Stimulated activated CD8-positive, alpha-beta memory T cell treated with anti-CD3 and anti-CD28 coated beads, Interleukin-7, amount 100 ng/mL, for 24 hours (primary cell): ENCODE measurements around the gene TMEM126A.
"Not testable (repeated sequence)": the region's sequence is repeated elsewhere in the genome, so short reads cannot be mapped to it uniquely, and the experiment has no call there.

Source experiments
- DNase-seq: peaks from one replicate; pipeline ENCODE4 v3.0.0-alpha.2; 2020; ENCODE audit warnings: low read depth

The TMEM126A gene

DNA sequence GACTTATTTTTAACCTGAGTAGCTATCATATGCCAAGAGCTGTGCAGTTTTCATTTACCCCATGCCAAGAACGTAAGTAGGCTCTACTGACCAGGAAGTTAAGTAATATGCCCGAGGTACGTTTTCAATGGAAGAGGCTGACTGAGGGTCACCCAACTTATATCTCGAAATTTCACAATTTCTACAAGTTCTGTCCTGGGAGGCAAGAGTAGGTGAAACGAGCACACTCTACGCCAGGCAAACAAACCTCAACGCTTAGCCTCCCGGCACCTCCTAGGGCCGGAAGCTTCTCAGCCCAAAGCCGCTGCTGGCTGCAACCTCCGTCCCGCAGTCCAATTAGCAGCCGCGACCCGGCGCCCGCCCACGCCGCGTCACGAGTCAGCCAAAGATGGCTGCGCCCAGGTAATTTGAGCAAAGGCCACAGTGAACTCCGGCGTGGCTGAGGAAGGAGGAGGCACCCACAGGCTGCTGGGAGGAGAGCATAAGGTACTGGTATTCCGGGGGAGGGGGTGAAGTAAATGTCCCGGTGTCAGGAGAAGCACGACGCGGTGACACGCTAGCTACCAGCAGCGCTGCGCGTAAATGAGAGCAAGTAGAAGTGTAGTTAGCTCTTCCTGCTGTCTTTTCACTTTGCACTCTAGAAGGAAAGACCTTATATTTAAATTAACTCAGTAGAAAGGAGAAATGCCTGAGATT lies at the start of gene TMEM126A:
TMEM126A (plus strand) TSS at position 364 of the 696 bp plus-strand sequence. CDS start 2,289 bp downstream, outside the sequence.
- DNase-seq: peak; percentile 81

DNA sequence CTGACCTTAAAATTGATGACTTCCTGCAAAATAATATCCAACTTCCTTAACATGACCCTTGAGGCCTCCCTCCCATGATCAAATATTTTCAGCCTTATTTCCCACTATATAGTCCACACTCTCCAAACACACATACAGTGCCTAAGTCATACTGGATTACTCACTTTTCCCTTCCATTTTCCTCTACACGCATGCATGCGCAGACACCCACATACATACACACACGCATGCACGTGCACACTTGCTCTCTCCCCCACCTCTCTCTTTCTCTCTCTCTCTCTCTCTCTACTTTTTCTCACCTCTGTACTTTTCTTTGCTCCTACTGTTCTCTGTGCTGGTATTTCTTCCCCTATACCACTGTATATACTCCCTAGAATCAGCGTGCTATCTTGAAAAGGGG lies 48.7 kb upstream of the TMEM126A start:
- no peak for DNase-seq

DNA sequence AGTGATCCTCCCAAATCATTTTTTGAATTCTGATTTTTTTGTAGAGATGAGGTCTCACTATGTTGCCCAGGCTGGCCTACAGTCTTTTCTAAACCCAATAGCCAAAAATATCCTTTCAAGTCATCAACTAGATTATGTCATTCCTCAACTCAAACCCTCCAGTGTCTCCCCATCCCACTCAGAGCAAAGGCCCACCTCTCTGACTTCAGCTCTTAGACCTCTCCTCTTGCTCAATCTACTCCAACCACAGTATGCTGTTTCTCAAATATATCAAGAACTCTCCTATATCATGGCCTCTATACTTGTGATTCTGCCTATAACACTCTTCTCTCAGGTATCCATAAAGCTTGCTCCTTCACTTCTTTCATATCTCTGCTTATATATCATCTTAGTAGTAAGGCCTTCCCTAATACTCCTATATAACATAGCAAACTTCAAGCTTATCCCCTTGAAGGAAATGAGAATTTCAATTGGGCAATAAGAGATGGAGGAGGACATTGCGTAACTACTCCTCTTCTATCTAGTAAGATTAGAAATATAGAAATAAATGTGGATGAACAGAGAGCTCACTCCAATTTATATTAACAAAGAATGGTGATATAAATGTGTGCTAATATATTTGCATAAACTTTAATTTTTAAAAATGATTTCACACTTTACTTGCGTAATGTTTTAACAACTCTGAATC lies 45.1 kb upstream of the TMEM126A start:
- no peak for DNase-seq

DNA sequence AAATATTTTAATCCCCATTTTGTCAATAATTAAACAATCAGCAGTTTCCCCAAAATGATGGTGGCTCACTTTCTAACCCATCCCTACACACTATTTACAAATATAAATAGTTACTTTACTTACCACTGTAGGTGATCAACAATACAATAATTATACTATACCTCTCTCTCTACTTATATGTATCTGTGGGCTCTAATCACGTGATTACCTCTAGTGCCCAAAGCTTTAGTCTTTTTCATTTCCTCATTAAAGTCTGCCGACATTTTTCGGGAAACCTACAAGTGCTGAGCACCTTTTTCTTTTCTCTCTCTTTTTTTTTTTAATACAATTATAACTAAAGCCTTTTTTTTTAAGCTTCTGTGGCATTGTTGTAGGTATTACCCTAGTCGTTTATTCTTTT lies 44.5 kb upstream of the TMEM126A start:
- DNase-seq: no peak

DNA sequence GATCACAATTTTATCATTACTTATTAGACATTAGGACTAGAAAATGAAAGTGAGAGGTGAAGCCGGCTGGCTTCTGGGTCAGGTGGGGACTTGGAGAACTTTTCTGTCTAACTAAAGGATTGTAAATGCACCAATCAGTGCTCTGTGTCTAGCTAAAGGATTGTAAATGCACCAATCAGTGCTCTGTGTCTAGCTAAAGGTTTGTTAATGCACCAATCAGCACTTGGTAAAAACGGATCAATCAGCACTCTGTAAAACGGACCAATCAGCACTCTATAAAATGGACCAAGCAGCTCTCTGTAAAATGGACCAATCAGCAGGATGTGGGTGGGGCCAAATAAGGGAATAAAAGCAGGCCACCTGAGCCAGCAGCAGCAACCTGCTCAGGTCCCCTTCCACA lies 41.5 kb upstream of the TMEM126A start:
- not testable (repeated sequence) for DNase-seq

DNA sequence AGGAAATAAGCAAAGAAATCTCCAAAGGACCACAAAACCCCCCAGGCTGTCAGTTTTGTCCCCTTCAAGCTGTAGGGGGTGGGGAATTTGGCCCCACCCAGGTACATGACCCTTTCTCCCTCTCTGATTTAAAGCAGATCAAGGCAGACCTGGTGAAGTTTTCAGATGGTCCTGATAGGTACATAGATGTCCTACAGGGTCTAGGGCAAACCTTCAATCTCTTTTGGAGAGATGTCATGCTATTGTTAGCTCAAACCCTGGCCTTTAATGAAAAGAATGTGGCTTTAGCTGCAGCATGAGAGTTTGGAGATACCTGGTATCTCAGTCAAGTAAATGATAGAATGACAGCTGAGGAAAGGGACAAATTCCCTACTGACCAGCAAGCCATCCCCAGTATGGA lies 39.1 kb upstream of the TMEM126A start:
- not testable (repeated sequence) for DNase-seq

DNA sequence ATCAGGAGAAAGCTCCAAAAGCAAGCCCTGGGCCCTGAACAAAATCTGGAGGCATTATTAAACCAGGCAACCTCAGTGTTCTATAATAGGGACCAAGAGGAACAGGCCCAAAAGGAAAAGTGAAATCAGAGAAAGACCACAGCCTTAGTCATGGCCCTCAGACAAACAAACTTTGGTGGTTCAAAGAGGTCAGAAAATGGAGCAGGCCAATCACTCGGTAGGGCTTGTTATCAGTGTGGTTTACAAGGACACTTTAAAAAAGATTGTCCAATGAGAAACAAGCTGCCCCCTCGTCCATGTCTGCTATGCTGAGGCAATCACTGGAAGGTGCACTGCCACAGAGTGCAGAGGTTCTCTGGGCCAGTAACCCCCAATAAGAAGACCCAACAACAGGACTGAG lies 38.5 kb upstream of the TMEM126A start:
- not testable (repeated sequence) for DNase-seq

DNA sequence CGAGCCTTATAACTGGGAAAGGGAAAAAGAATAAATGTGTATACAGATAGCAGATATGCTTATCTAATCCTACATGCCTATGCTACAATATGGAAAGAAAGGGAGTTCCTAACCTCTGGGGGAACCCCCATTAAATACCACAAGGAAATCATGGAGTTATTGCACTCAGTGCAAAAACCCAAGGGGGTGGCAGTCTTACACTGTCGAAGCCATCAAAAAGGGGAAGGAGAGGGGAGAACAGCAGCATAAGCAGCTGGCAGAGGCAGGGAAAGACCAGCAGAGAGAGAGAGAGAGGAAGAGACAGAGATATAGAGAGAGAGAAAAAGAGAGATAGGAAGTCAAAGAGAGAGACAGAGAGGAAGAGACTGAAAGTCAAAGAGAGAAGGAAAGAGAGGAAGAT lies 36.1 kb upstream of the TMEM126A start:
- not testable (repeated sequence) for DNase-seq

DNA sequence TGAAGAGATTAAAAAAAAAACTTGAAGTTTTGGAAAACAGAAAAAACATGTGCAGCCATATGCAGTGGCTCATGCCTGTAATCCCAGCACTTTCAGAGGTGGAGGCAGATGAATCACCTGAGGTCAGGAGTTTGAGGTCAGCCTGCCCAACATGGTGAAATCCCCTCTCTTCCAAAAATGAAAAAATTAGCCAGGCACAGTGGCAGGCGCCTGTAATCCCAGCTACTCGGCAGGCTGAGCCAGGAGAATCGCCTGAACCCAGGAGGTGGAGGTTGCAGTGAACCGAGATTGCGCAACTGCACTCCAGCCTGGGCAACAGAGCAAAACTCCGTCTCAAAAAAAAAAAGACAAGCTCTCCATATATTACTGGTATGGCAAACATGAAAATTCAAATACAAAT lies 28.3 kb upstream of the TMEM126A start:
- no peak for DNase-seq

DNA sequence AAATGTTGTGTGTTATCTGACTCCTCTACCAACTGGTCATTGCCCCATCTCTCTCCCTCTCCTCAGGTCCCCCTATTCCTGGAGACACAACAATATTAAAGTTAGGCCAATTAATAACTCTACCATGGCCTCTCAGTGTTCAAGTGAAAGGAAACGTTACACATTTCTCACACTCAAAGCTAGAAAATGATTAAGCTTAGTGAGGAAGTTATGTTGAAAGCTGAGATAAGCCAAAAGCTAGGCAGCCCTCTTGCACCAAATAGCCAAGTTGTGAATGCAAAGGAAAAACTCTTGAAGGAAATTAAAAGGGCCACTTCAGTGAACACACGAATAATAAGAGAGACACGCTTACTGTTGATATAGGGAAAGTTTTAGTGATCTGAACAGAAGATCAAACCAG lies 27.5 kb upstream of the TMEM126A start:
- no peak for DNase-seq

DNA sequence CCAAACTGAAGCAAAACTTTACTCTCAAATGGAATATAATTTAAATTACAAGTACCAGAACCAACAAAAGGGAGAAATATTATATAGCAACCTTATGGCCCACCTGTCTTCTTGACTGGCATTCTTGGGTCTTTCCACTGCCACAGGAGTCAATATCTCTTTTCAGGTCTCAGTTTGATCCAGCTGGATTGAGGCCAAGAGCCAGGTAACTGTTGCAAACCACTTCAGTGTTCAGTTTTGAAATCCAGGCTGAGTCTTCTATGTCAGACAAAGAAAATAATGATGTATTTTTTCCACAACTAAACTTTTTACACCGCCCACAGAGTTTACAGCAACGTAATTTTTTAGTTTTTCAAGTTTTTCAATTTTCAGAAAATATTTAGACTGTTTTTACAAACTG lies 21.3 kb upstream of the TMEM126A start:
- no peak for DNase-seq

DNA sequence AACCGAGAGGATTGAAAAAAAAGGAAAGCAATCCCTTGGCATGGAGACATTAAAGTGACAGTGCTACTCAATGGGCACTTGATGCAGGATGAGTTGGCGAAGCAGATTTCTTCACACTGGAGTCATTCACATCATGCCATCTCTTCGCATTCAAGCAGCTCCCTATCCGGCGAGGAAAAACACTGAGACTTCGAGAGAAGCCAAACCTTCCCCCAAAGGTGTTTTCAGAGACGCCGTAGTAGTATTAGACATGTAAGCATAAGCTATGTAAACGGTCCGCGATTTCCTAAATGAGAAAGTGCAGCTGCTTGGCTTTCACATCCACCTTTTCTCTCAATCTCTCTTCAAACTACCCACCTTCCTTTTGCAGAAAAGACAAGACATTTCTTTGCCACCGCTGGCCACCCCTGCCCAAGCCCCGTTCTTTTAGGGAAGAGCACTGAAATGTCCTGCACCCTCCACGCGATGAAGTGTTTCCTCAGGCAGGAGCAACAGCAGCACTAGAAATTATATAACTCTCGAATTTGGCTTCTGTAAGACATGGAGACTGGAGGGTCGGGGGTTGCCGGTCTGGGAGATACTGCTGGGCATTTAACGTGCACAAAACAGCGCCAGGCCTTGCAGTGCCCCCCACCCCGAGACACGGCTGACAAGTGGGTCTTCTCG lies 20.3 kb upstream of the TMEM126A start, which contains the start of gene DLG2:
DLG2 (minus strand) TSS at position 13 of the 666 bp plus-strand sequence.
- DNase-seq: no peak

DNA sequence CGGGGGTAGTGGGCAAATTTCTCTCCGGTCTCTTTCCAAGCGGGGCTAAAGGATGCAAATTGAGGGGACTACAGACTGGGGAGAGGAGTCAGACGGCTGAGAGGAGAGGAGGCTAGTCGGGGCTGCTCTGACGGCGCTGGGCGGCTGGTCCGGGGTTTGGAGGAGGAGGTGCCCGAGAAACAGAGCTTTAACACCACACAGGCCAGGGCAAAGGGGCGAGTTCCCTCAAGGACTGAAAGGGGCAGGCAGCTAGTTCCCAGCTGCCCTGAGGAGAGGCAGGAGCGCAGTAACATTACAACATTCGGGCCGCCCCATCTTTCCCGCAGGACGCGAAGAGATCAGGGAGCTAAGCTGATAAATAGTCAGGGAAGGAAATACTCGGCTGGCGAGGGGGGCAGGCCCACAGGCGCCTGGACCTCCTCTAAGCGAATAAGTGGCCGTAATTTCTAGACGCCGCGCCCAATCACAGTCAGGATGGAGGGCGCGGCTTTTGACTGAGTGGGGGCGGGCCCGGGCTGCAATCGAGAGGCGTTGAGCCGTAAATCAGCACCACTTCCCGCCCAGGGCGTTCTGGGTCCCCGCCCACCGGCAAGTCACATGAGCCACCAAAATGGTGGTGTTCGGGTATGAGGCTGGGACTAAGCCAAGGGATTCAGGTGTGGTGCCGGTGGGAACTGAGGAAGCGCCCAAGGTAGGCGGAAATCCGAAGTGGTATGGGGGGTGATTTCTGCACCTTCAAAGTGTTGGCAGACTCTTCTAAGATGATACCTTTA lies 19.6 kb upstream of the TMEM126A start, which contains the start of gene TMEM126B:
TMEM126B (plus strand) TSS at position 596 of the 773 bp plus-strand sequence; CDS start at position 611, 15 bp downstream.
- DNase-seq: peak; percentile 92

DNA sequence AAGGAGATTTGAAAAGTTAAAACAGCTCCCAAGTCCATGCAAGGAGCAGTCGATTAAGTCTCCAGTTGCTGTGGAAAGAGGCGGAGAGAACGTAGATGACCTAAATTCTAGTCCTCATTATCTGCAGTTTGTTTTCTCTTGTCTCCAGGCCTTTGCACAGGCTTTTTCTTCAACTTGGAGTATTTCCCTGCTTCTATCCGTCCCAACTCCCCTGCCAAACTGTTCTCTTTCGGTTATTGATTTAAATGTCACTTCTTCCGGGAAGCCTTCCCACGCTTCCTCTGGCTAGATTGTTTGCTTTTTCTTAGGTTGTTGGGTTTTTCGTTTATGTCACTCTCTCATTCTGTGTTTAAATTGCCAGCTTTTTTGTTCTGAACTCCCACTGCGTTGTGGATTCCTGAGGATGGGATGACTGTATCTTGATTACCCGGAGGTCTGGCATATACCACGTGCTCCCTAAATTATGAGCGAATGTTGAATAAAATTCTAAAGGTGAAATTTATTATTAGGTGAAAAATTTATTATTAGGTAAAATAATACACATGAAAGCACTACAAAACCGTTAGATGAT lies 18.9 kb upstream of the TMEM126A start:
- no peak for DNase-seq

DNA sequence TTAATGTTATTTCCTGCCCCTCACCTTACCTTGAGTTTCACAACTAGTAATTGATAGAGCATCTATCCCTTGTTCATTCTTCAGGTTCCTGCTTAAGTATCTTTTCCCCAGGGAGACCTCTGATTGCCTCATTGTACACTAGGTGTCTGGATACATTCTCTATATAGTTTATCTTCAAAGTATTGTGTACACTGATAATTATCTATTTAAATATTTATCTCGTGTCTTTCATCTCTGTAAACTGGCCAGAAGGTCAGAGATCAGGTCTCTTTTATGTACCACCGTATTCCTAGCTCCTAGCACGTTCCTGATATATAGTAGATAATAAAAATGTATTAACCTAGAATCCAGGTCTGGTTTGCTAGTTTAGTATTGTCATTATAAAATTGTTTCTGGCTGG lies 13.0 kb upstream of the TMEM126A start:
- DNase-seq: no peak

DNA sequence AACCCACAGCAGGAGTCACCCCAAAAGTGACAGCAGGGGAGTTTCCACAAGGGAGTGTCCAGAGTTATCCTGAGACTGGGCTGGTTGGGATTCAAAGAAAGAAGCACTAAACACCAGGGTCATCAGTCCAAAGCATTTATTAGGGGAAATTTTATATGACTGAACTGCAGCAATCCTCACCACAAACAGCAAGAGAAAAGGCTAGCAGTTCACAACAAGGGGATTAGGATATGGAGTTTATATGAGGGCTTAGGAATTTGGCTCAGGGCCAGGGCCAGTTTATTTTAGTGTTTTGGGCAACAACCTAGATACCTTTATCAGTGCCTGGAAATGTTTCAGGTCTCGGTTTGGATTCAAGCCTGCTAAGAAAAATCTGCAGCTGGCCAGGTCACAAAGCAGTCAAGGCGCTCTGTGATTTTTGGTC lies 4.6 kb upstream of the TMEM126A start:
- DNase-seq: no peak

DNA sequence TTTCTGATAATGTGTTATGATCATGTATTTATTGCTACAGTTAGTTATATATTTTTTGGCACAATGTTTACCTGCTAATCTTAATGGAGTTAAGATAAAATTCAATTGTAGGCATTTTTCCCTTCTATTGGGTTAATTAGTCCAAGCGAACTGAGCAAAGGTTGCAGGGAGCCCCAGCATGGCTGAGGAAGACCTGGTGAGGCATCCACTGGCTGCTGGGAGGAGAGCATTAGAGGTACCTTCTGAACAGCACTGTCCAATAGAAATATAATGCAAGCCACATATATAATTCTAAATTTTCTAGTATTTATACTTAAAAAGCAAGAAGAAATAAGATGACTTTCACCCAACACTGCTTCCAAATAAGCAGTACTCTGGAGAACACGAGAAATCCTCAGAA lies 689 bp upstream of the TMEM126A start:
- DNase-seq: no peak

DNA sequence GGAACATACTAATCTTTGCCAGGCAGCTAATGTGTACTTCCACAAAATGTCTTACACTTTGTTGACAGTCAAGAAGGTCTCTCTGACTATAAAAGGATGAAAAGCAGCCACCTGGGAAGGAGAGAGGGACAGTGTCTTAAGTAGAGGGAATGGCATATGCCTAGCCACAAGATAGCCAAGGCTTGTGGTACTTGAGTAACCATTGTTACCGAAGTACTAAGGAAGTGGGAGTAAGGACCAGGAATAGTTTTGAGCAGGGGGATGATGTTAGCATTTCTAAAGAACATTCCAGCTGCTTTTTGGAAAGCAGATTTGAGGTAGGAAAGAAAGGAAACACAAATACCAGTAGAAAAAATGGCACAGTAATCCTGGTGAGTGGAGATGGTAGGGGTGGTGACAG lies 3.4 kb downstream of the TMEM126A start:
- DNase-seq: no peak

DNA sequence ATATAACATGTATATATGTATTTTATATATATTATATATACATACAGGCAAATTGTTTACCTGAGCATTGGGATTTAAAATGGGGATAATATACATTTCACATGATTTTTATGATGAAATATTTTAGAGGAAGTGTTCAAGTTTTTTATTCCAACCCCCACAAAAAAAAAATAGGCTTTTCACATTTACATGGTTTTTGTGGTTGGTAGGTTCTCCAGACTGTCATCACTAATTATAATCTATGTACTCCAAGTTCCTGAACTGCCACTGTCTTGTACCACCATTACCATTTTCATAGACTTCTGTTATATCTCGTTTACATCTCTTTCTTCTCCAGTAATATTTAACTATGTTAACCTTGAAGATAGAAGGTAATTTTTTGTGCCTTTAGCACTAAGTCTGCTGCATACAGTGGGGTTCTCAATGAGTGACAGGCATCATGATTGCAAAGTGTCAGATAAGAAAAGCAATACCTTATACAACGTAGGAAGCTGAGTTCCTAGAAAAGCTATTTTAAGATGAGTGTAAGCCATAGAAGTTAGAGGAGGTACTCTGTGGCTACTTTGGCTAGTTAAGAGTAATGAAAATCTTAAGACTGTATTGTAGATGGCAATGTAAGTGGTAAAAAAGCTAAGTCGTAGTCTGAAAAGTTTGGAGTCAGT lies 5.2 kb downstream of the TMEM126A start:
- DNase-seq: no peak

DNA sequence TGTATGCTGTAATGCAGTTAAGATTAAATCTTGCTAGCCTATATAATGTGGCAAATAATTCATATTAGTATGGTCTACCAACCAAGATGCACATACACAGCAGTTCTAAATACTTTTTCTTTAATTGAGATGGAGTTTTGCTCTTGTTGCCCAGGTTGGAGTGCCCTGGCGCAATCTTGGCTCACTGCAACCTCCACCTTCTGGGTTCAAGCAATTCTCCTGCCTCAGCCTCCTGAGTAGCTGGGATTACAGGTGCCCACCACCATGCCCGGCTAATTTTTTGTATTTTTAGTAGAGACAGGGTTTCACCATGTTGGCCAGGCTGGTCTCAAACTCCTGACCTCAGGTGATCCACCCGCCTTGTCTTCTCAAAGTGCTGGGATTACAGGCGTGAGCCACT lies 6.6 kb downstream of the TMEM126A start:
- DNase-seq: not testable (repeated sequence)

DNA sequence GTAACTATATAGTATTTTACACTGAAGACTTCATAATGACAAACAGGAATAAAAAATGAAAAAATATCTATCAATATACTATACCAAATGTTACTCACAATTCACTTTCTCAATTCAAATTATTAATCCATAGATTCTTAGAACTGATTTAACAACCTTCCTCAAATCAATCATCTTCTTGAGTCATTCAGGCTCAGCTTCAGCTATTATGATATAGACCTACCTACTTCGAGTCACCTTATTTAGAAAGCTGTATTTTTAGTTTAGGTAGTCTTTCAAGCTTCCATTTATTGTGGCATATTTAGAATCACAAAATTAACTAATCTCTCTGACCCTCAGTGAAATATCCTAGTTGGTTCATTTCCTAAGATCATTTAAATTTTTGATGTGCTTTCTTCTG lies 9.0 kb downstream of the TMEM126A start:
- no peak for DNase-seq
